CD14-positive monocyte (primary cell): Measurements from ENCODE around the gene LIM2. TPM values are rescaled to one million over a fixed set of nuclear protein-coding genes. Genes with fewer than 3 reads are reported as not detected.

Source experiments
- DNase-seq, 3 donors: peaks; one replicate each; pipeline ENCODE4 v3.0.0-alpha.2; 2011 to 2022
- H2AFZ ChIP-seq: 2 replicates; pipeline ENCODE4 v1.6.0; 2012; ENCODE audit warnings: mild to moderate bottlenecking, low read depth, low read length, inconsistent platforms; ENCODE audit not compliant: insufficient read depth, poor library complexity, severe bottlenecking
- H3K27ac ChIP-seq, 2 donors: 1 replicate in 1 of 2; 2 replicates in 1 of 2; pipeline ENCODE4 v1.5.1; 2012 to 2013; ENCODE audit warnings: low read length in 2 of 2, control low read depth in 1 of 2, inconsistent platforms in 1 of 2, low read depth in 1 of 2, mild to moderate bottlenecking in 1 of 2
- H3K27me3 ChIP-seq, 2 donors: one replicate each; pipeline versions ENCODE4 v1.6.0 to v1.6.1; 2011 to 2013; ENCODE audit warnings: low read length in 2 of 2; ENCODE audit not compliant: control insufficient read depth in 2 of 2, insufficient read depth in 2 of 2
- H3K36me3 ChIP-seq, 2 donors: replicated peaks in 1 of 2; 1 replicate in 1 of 2; 2 replicates in 1 of 2; pipeline versions ENCODE4 v1.5.1 to v1.6.1; 2012 to 2013; ENCODE audit warnings: low read length in 2 of 2, control low read depth in 1 of 2, inconsistent platforms in 1 of 2, mild to moderate bottlenecking in 1 of 2; ENCODE audit not compliant: insufficient read depth in 2 of 2, control insufficient read depth in 1 of 2
- H3K4me1 ChIP-seq, 2 donors: 1 replicate in 1 of 2; 2 replicates in 1 of 2; pipeline versions ENCODE4 v1.5.1 to v1.6.1; 2012 to 2013; ENCODE audit warnings: low read length in 2 of 2, control low read depth in 1 of 2, inconsistent platforms in 1 of 2, mild to moderate bottlenecking in 1 of 2, moderate library complexity in 1 of 2; ENCODE audit not compliant: insufficient read depth in 2 of 2, control insufficient read depth in 1 of 2
- H3K4me2 ChIP-seq: replicated peaks from 2 replicates; pipeline ENCODE3; 2012; ENCODE audit warnings: low read length, moderate library complexity, mild to moderate bottlenecking; ENCODE audit not compliant: poor library complexity, severe bottlenecking; ENCODE audit errors: extremely low read depth
- H3K4me3 ChIP-seq, 3 experiments: fragments of 200-600 bp in 1 of 3; sonication (generic) in 1 of 3; replicated peaks in 1 of 3; 1 replicate in 2 of 3; 2 replicates in 1 of 3; pipeline ENCODE4 v1.5.1; 2011 to 2013; ENCODE audit warnings: low read length in 3 of 3, mild to moderate bottlenecking in 3 of 3, control low read depth in 2 of 3, low read depth in 2 of 3, inconsistent platforms in 1 of 3, moderate library complexity in 1 of 3
- H3K79me2 ChIP-seq: 2 replicates; pipeline ENCODE4 v1.6.0; 2012; ENCODE audit warnings: mild to moderate bottlenecking, control low read depth, inconsistent platforms, low read length, moderate library complexity; ENCODE audit not compliant: insufficient read depth
- H3K9ac ChIP-seq: 2 replicates; pipeline ENCODE4 v1.6.0; 2017; ENCODE audit warnings: low read length, mild to moderate bottlenecking; ENCODE audit not compliant: insufficient read depth, poor library complexity, severe bottlenecking
- H3K9me3 ChIP-seq, 2 donors: replicated peaks in 1 of 2; 1 replicate in 1 of 2; 2 replicates in 1 of 2; pipeline versions ENCODE4 v1.5.1 to v1.6.1; 2012 to 2013; ENCODE audit warnings: low read length in 2 of 2, control low read depth in 1 of 2; ENCODE audit not compliant: control insufficient read depth in 1 of 2, insufficient read depth in 1 of 2
- H4K20me1 ChIP-seq: 2 replicates; pipeline ENCODE4 v1.6.0; 2012; ENCODE audit warnings: mild to moderate bottlenecking, low read length, control low read depth, moderate library complexity; ENCODE audit not compliant: insufficient read depth
- H3K27ac Mint-ChIP-seq, 7 donors: one replicate each; pipeline ENCODE4 v1.8.0; 2020; ENCODE audit warnings: mild to moderate bottlenecking in 7 of 7, mixed read lengths in 7 of 7, moderate library complexity in 6 of 7, inconsistent platforms in 2 of 7
- H3K27me3 Mint-ChIP-seq, 3 donors: one replicate each; pipeline ENCODE4 v1.8.0; 2021 to 2022; ENCODE audit warnings: low read depth in 3 of 3, mild to moderate bottlenecking in 3 of 3, mixed read lengths in 3 of 3, moderate library complexity in 3 of 3, inconsistent platforms in 1 of 3
- H3K36me3 Mint-ChIP-seq, 2 donors: one replicate each; pipeline ENCODE4 v1.8.0; 2020; ENCODE audit warnings: mixed read lengths in 2 of 2, inconsistent platforms in 1 of 2, mild to moderate bottlenecking in 1 of 2
- H3K4me1 Mint-ChIP-seq: one replicate; pipeline ENCODE4 v1.8.0; 2020; ENCODE audit warnings: mild to moderate bottlenecking, mixed read lengths
- H3K4me3 Mint-ChIP-seq, 2 donors: one replicate each; pipeline ENCODE4 v1.8.0; 2020; ENCODE audit warnings: mild to moderate bottlenecking in 2 of 2, mixed read lengths in 2 of 2, moderate library complexity in 1 of 2
- H3K9me3 Mint-ChIP-seq, 7 donors: one replicate each; pipeline ENCODE4 v1.8.0; 2020 to 2022; ENCODE audit warnings: mixed read lengths in 7 of 7, mild to moderate bottlenecking in 6 of 7, moderate library complexity in 6 of 7, inconsistent platforms in 2 of 7
- CTCF ChIP-seq: fragments of 200-600 bp; IDR thresholded peaks from one replicate; pipeline ENCODE4 v1.8.0; 2022; ENCODE audit warnings: antibody characterized with exemption, mild to moderate bottlenecking
- whole genome bisulfite sequencing: methylation state at CpG from one replicate; pipeline ENCODE4 v1.1.5; 2013; ENCODE audit warnings: missing lambda C conversion rate; ENCODE audit not compliant: insufficient coverage; 5-methylcytosine and 5-hydroxymethylcytosine counted together
- intact Hi-C, 2 donors: fragments of 100-400 bp; cut with micrococcal nuclease; formaldehyde crosslinking; loops; one replicate each; pipeline versions ENCODE4 v1.15.0 to v1.15.1; 2023
- polyA minus RNA-seq: library from RNA; depleted of rRNA, polyadenylated mRNA; stranded (reverse); fragments of >200 nt; gene quantifications from 2 replicates; pipeline ENCODE4 v1.2.3, GENCODE V29; 2012
- polyA plus RNA-seq, 3 donors: library from polyadenylated mRNA; depleted of rRNA in 1 of 3; unstranded in 2 of 3; stranded (reverse) in 1 of 3; fragments of 300-500 nt in 2 of 3; fragments of >200 nt in 1 of 3; fragmentation: Illumina TruSeq in 2 of 3; gene quantifications; 1 replicate in 2 of 3; 2 replicates in 1 of 3; pipeline ENCODE4 v1.2.3, GENCODE V29; 2012 to 2021
- total RNA-seq, 12 experiments: library from RNA in 1 of 12; stranded (reverse) in 1 of 12; fragments of 120-200 nt in 1 of 12; gene quantifications; one replicate each; pipeline ENCODE4 v1.2.4 and lab custom pipeline; 2013 to 2026; ENCODE audit warnings: mixed read lengths in 6 of 12, inconsistent platforms in 1 of 12

Gene LIM2
- total RNA-seq (2013): not detected
- not detected for polyA plus RNA-seq
- not detected in 2 replicates for polyA minus RNA-seq
- total RNA-seq (lab: John Stamatoyannopoulos, UW): 0 to 0.58 (median 0) reads per million in 11 experiments

DNA sequence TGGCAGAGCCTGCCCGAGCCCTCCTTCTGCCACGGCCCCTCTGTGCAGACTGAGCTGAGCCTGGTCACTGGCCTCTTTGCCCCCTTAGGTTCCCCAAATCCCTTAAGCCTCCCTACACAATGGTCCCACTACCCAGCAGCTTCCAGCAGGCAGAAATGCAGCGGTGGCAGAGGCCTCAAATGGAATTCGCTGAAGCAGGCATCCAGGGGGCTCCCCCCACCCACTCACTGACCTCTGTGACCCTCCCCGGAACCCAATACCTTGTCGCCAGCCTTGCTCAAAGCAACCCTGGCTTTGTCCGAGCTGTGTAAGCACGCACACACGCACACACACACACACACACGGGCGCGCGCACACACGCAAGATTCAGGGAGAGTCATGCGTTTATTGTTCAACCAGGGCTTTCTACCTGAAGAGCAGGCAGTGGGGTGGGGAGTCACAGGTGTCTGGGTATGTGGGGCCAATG is at the start of gene LIM2:
TSS of gene LIM2 (minus strand) at position 51 of the 466 bp plus-strand sequence. CDS start 531 bp downstream, outside the sequence.
- no peaks in the 10 kb centered on the region for H4K20me1 ChIP-seq
- 98% methylated on average over 4 of the region's 15 CpGs for WGBS
- no peak for DNase-seq
- intact Hi-C loops: no loop called here
- no peak within 1 kb of the TSS for H3K27ac ChIP-seq
- no peak within 1 kb of the TSS for H3K9ac ChIP-seq
- no peak within 1 kb of the TSS for H3K4me3 ChIP-seq
- Mint-ChIP-seq H3K36me3 (no peaks in the 10 kb centered on the region), H3K27me3 (peaks cover 0 to 3% (median 1%) of the 10 kb centered on the region in 3 donors), H3K27ac (peak within 1 kb of the TSS in 2 of 7 donors; percentile 62 to 69), H3K9me3 (no peaks in the 10 kb centered on the region), H3K4me1 (peaks cover 18% of the 10 kb centered on the region), H3K4me3 (peak within 1 kb of the TSS in 1 of 2 donors; percentile 37)
- no peaks in the 10 kb centered on the region for H3K79me2 ChIP-seq
- peaks cover 11 to 12% of the 10 kb centered on the region in 2 donors for H3K4me1 ChIP-seq
- H2AFZ ChIP-seq: no peak within 1 kb of the TSS
- no peaks in the 10 kb centered on the region for H3K9me3 ChIP-seq
- TF ChIP-seq CTCF: no peak
- no peaks in the 10 kb centered on the region for H3K27me3 ChIP-seq
- no peaks in the 10 kb centered on the region for H3K36me3 ChIP-seq
- no peak within 1 kb of the TSS for H3K4me2 ChIP-seq

- Mint-ChIP-seq H3K4me1 (peaks cover 51% of the 10 kb centered on the region), H3K27me3 (peaks cover 0 to 5% (median 4%) of the 10 kb centered on the region in 3 donors), H3K36me3 (no peaks in the 10 kb centered on the region), H3K27ac (peak overlapping the region; percentile 69 to 96 (median 82)), H3K4me3 (no peak overlapping the region), H3K9me3 (peaks cover 0 to 9% (median 0%) of the 10 kb centered on the region in 7 donors)
- no CpG with 5 or more reads among the region's 1 CpG for WGBS
- Histone ChIP-seq H3K27ac (peak overlapping the region; percentile 39 to 42), H3K9me3 (no peaks in the 10 kb centered on the region), H3K4me3 (no peak overlapping the region), H2AFZ (no peak overlapping the region), H3K79me2 (no peaks in the 10 kb centered on the region), H3K27me3 (no peaks in the 10 kb centered on the region), H4K20me1 (no peaks in the 10 kb centered on the region), H3K4me2 (no peak overlapping the region), H3K36me3 (no peaks in the 10 kb centered on the region), H3K4me1 (peaks cover 56 to 66% of the 10 kb centered on the region in 2 donors), H3K9ac (no peak overlapping the region)
- intact Hi-C loops: no loop called here
- DNase-seq: peak in 2 of 3 donors; percentile 15 to 49
- no peak for TF ChIP-seq CTCF
Measured at GRCh38 chr19:51434456-51434855, 46.7 kb upstream of the LIM2 start.
